Activated CD8-positive, alpha-beta T cell treated with anti-CD3 and anti-CD28 coated beads, Interleukin-2, amount 10 ng/mL, durations not matched to agents 7 days and 5 days (primary cell): ENCODE results near the gene GYG2. TPM values are rescaled to one million over a fixed set of nuclear protein-coding genes. Genes with fewer than 3 reads are reported as not detected.

Experiments used
- ATAC-seq: fragments of 150-1000 bp; cut with Tn5 transposase; one replicate; pipeline ENCODE4 v1.10.0; 2021; ENCODE audit warnings: moderate library complexity
- CTCF ChIA-PET: fragments of 350-600 bp; sonication (Branson Sonifier 250); formaldehyde crosslinking; loops from one replicate; lab custom pipeline; 2021; ENCODE audit warnings: antibody characterized with exemption; lab: Charles Lee
- POLR2A ChIA-PET: fragments of 350-600 bp; sonication (Branson Sonifier 250); formaldehyde crosslinking; loops from one replicate; lab custom pipeline; 2021; ENCODE audit warnings: antibody characterized with exemption; lab: Charles Lee
- DNase-seq: peaks from one replicate; pipeline ENCODE4 v3.0.0-alpha.2; 2020
- H3K27ac Mint-ChIP-seq: one replicate; pipeline ENCODE4 v1.8.0; 2021; ENCODE audit warnings: mild to moderate bottlenecking, mixed read lengths
- H3K27me3 Mint-ChIP-seq: one replicate; pipeline ENCODE4 v1.8.0; 2021; ENCODE audit warnings: low read depth, mixed read lengths
- H3K36me3 Mint-ChIP-seq: one replicate; pipeline ENCODE4 v1.8.0; 2021; ENCODE audit warnings: low read depth, mixed read lengths
- H3K4me1 Mint-ChIP-seq: one replicate; pipeline ENCODE4 v1.8.0; 2021; ENCODE audit warnings: low read depth, mixed read lengths
- H3K4me3 Mint-ChIP-seq: one replicate; pipeline ENCODE4 v1.8.0; 2021; ENCODE audit warnings: mild to moderate bottlenecking, mixed read lengths
- H3K9me3 Mint-ChIP-seq: one replicate; pipeline ENCODE4 v1.8.0; 2022; ENCODE audit warnings: mixed read lengths; ENCODE audit not compliant: insufficient read depth
- total RNA-seq, 2 experiments: library from RNA; stranded (reverse); gene quantifications; one replicate each; pipeline ENCODE4 v1.2.3, GENCODE V29; 2021

Gene GYG2
- total RNA-seq, 2 experiments from 2014 or later = not detected

GRCh38 chrX:2848871-2849301 lies 20.2 kb downstream of the GYG2 start:
- Mint-ChIP-seq H3K4me1 (no peaks in the 10 kb centered on the region), H3K9me3 (no peaks in the 10 kb centered on the region), H3K27ac (no peak overlapping the region), H3K4me3 (no peak overlapping the region), H3K36me3 (no peaks in the 10 kb centered on the region), H3K27me3 (no peaks in the 10 kb centered on the region)
- ChIA-PET POLR2A (no interaction called here), CTCF (no interaction called here)
- no peak for DNase-seq
- no peak for ATAC-seq

DNA sequence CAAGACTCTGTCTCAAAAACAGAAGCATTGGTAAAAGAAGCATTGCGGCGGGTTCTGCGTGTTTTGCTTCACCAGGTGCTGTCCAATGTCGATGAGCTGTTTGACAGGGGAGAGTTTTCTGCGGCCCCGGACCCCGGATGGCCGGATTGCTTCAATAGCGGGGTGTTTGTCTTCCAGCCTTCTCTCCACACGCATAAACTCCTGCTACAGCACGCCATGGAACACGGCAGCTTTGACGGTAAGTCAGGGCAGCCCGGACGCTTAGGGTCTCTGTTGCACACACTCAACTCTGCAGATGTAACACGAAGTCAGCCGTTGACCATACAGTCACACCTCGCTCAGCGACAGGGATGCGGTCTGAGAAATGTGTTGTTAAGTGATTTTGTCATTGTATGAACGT lies 26.2 kb downstream of the GYG2 start:
- ATAC-seq = no peak
- DNase-seq = no peak
- H3K27me3 Mint-ChIP-seq = no peaks in the 10 kb centered on the region
- CTCF ChIA-PET = no interaction called here
- no peak overlapping the region for H3K4me3 Mint-ChIP-seq
- H3K4me1 Mint-ChIP-seq = no peaks in the 10 kb centered on the region
- no peaks in the 10 kb centered on the region for H3K36me3 Mint-ChIP-seq
- POLR2A ChIA-PET = no interaction called here
- H3K9me3 Mint-ChIP-seq = no peaks in the 10 kb centered on the region
- no peak overlapping the region for H3K27ac Mint-ChIP-seq

- H3K4me3 Mint-ChIP-seq = no peak overlapping the region
- CTCF ChIA-PET = no interaction called here
- H3K27ac Mint-ChIP-seq = no peak overlapping the region
- DNase-seq = no peak
- H3K9me3 Mint-ChIP-seq = no peaks in the 10 kb centered on the region
- POLR2A ChIA-PET = no interaction called here
- no peaks in the 10 kb centered on the region for H3K27me3 Mint-ChIP-seq
- ATAC-seq = no peak
- H3K36me3 Mint-ChIP-seq = no peaks in the 10 kb centered on the region
- H3K4me1 Mint-ChIP-seq = no peaks in the 10 kb centered on the region
Observed at GRCh38 chrX:2855761-2856160, 27.0 kb downstream of the GYG2 start.

DNA sequence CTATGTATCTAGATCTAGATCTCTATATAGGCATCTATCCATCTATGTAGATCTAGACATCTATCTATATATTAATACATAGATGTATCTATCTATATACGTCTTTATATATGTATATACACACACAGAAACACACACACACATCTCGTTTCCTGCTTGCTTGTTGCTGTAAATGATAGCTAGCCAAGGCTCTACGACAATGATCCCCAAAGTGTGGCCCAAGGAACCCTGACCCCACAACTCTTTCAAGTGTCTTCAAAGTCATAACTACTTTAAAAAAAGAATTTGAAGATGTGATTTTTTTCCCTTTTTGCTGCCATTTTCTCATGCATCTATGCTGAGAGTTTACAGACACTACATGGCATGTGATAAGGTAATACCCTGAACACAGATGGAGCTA lies 28.8 kb downstream of the GYG2 start:
- DNase-seq (no peak), ATAC-seq (no peak)
- Mint-ChIP-seq H3K9me3 (no peaks in the 10 kb centered on the region), H3K27me3 (no peaks in the 10 kb centered on the region), H3K27ac (no peak overlapping the region), H3K4me3 (no peak overlapping the region), H3K4me1 (no peaks in the 10 kb centered on the region), H3K36me3 (no peaks in the 10 kb centered on the region)
- POLR2A ChIA-PET = no interaction called here
- CTCF ChIA-PET = no interaction called here

DNA sequence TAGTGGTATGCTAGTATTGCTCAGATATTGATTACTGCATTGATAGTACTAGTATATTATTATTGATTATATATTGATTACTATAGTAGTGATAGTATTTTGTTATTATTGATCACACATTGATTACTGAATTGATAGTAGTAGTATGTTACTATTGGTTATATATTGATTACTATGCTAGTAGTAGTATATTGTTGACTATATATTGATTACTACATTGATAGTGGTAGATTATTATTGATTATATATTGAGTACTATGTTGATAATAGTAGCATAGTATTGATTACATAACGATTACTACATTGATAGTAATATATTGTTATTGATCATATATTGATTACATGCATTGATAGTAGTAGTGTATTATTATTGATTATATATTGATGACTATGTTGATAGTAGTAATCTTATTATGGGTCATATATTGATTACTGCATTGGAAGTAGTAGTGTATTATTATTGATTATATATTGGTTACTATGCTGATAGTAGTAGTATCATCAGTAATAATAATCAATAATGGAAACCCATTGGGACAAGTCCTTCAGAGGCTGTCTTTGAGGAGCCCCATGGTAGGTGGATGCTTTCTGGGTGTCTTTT lies 30.6 kb downstream of the GYG2 start:
- POLR2A ChIA-PET = no interaction called here
- H3K27me3 Mint-ChIP-seq = no peaks in the 10 kb centered on the region
- no peak for DNase-seq
- CTCF ChIA-PET = no interaction called here
- H3K9me3 Mint-ChIP-seq = no peaks in the 10 kb centered on the region
- H3K4me3 Mint-ChIP-seq = no peak overlapping the region
- no peaks in the 10 kb centered on the region for H3K36me3 Mint-ChIP-seq
- no peak overlapping the region for H3K27ac Mint-ChIP-seq
- ATAC-seq = no peak
- H3K4me1 Mint-ChIP-seq = no peaks in the 10 kb centered on the region

GRCh38 chrX:2862404-2862803 lies 33.7 kb downstream of the GYG2 start:
- H3K9me3 Mint-ChIP-seq = no peaks in the 10 kb centered on the region
- no peaks in the 10 kb centered on the region for H3K27me3 Mint-ChIP-seq
- no peak overlapping the region for H3K27ac Mint-ChIP-seq
- ATAC-seq = no peak
- POLR2A ChIA-PET = no interaction called here
- no peak for DNase-seq
- no peak overlapping the region for H3K4me3 Mint-ChIP-seq
- H3K36me3 Mint-ChIP-seq = no peaks in the 10 kb centered on the region
- CTCF ChIA-PET = no interaction called here
- H3K4me1 Mint-ChIP-seq = no peaks in the 10 kb centered on the region

DNA sequence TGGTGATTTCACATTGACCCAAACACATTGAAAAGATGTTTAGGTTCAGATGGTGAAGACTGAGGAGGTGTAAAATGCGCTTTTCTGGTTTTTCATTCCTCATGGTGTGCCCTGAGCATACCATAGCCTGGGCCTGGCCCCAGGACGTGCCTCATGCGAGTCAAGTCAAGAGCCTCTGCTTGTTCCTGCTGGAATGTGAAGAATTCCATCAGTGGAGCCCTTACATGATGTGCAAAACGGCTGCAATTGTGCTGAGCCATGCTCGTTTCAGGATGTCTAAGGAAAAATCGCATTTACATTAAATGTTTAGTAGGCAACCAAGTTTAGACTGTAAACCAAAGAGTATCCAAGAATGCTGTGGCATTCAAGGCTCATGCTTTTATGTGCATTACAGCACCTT lies 34.9 kb downstream of the GYG2 start:
- ChIA-PET POLR2A (no interaction called here), CTCF (no interaction called here)
- Mint-ChIP-seq H3K27ac (no peak overlapping the region), H3K36me3 (no peaks in the 10 kb centered on the region), H3K4me1 (no peaks in the 10 kb centered on the region), H3K27me3 (no peaks in the 10 kb centered on the region), H3K4me3 (no peak overlapping the region), H3K9me3 (no peaks in the 10 kb centered on the region)
- ATAC-seq (no peak), DNase-seq (no peak)

- POLR2A ChIA-PET = no interaction called here
- Mint-ChIP-seq H3K4me3 (no peak overlapping the region), H3K27ac (no peak overlapping the region), H3K4me1 (no peaks in the 10 kb centered on the region), H3K9me3 (no peaks in the 10 kb centered on the region), H3K27me3 (no peaks in the 10 kb centered on the region), H3K36me3 (no peaks in the 10 kb centered on the region)
- no peak for DNase-seq
- ATAC-seq = no peak
- CTCF ChIA-PET = no interaction called here
Observed at GRCh38 chrX:2867206-2867605, 38.5 kb downstream of the GYG2 start.

GRCh38 chrX:2870650-2871049 lies 41.9 kb downstream of the GYG2 start:
- Mint-ChIP-seq H3K36me3 (no peaks in the 10 kb centered on the region), H3K27me3 (no peaks in the 10 kb centered on the region), H3K4me1 (peaks cover 2% of the 10 kb centered on the region), H3K27ac (no peak overlapping the region), H3K9me3 (no peaks in the 10 kb centered on the region), H3K4me3 (no peak overlapping the region)
- ATAC-seq (no peak), DNase-seq (no peak)
- ChIA-PET POLR2A (no interaction called here), CTCF (no interaction called here)

- ChIA-PET CTCF (no interaction called here), POLR2A (no interaction called here)
- no peak overlapping the region for H3K27ac Mint-ChIP-seq
- DNase-seq (no peak), ATAC-seq (no peak)
- H3K36me3 Mint-ChIP-seq = no peaks in the 10 kb centered on the region
- peaks cover 2% of the 10 kb centered on the region for H3K4me1 Mint-ChIP-seq
- no peak overlapping the region for H3K4me3 Mint-ChIP-seq
- no peaks in the 10 kb centered on the region for H3K9me3 Mint-ChIP-seq
- no peaks in the 10 kb centered on the region for H3K27me3 Mint-ChIP-seq
Observed at GRCh38 chrX:2871831-2872230, 43.1 kb downstream of the GYG2 start.

DNA sequence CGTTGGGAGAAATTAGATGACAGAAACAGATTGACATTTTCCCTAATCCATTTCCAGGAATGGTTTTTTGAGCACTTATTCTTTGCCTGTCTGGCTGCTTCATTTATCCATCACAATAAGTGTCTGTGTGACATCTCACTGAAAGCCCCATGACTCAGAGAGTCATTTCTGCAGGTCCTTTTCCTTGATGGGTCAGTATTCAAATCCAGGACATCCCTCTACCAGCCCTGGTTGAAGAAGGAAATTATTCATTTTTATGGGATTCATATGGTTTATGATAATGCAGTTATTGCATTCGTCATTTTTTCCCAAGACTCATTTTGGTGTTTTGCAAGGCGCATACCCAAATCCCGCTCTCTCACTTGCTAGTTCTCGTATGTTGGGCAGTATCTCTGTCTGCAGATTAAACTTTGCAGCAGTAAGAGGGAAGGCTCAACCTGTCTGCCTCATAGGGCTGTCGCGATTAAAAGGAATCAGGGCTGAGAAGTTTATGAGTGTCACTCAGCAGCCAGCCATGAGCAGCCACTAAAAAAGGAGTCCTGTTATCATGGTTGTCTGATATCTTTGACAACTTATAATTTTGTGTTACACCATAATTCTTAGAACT lies 44.0 kb downstream of the GYG2 start:
- no peaks in the 10 kb centered on the region for H3K9me3 Mint-ChIP-seq
- H3K27ac Mint-ChIP-seq = no peak overlapping the region
- ChIA-PET CTCF (no interaction called here), POLR2A (no interaction called here)
- no peaks in the 10 kb centered on the region for H3K36me3 Mint-ChIP-seq
- DNase-seq (no peak), ATAC-seq (no peak)
- H3K4me1 Mint-ChIP-seq = peaks cover 2% of the 10 kb centered on the region
- H3K4me3 Mint-ChIP-seq = no peak overlapping the region
- no peaks in the 10 kb centered on the region for H3K27me3 Mint-ChIP-seq

DNA sequence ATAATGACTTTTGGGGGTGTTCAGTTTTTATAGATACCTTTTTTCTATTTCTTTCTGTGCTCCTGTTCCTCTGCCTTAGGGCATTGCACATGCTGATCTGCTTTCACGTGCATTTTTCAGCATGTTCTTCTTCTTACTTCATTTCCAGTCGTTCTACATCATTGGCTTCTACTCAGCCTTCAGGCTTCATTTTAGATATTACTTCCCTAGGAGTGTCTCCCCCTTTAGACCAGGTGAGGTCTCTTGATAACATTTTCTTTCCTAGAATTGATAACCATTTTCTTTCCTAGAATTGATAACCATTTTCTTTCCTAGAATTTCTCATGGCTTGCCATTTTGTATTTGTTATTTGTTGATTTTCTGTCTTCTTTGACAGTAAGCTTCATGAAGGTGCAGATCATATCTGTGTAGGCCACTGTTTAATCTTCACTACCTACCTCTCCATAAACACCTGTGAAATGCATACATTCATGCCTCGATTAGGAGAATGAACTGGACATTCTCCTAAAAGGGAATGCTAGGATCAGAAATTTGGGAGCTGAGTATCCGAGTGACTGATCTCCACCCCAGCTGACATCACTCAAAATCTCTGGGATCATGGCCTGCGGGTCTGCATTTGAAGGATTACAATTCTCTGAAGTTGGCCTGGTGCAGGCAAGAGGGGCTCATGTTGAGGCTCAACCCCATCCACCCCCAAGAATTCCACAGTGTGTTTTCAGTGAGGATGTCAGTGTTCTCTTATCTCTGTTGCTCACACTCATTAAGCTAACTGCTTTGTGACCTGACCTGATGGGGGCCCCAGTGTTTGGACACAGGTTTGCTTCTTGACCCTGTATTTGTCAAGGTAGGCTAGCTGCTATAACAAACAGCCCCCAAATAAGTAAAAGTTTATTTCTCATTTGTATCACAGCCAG lies 45.7 kb downstream of the GYG2 start:
- no peak for DNase-seq
- Mint-ChIP-seq H3K27me3 (no peaks in the 10 kb centered on the region), H3K27ac (no peak overlapping the region), H3K9me3 (no peaks in the 10 kb centered on the region), H3K4me1 (peaks cover 2% of the 10 kb centered on the region), H3K4me3 (no peak overlapping the region), H3K36me3 (no peaks in the 10 kb centered on the region)
- ATAC-seq = no peak
- ChIA-PET CTCF (no interaction called here), POLR2A (no interaction called here)
